Endothelial cell of umbilical vein (primary cell): ENCODE data around the gene PRRG2. TPM values are rescaled to one million over a fixed set of nuclear protein-coding genes. Genes with fewer than 3 reads are reported as not detected.

Source experiments
- BruUV-seq: library from RNA; stranded (reverse); fragments of 400-500 nt; replicated peaks from 2 replicates; lab custom pipeline; 2021; lab: Mats Ljungman, UMichigan
- CTCF ChIA-PET: fragments of 300-600, 350-600 bp; sonication (Branson Sonifier 250); formaldehyde crosslinking; loops from one replicate; lab custom pipeline; 2021; ENCODE audit warnings: antibody characterized with exemption, inconsistent platforms; lab: Charles Lee
- POLR2A ChIA-PET: fragments of 300-600, 350-600 bp; sonication (Branson Sonifier 250); formaldehyde crosslinking; loops from one replicate; lab custom pipeline; 2021; ENCODE audit warnings: antibody characterized with exemption, inconsistent platforms; lab: Charles Lee
- DNase-seq: peaks from one replicate; pipeline ENCODE4 v3.0.0-alpha.2; 2011; ENCODE audit warnings: low read depth, low spot score
- FAIRE-seq: peaks from 2 replicates; lab custom pipeline; 2011; peaks lifted over from hg19 to GRCh38; lab: Jason Lieb, UNC
- H2AFZ ChIP-seq: 2 replicates; pipeline ENCODE4 v1.6.0; 2012; ENCODE audit warnings: low read depth, low read length, control low read depth, inconsistent platforms
- H3K27ac ChIP-seq: 2 replicates; pipeline ENCODE4 v1.5.1; 2011; ENCODE audit warnings: low read depth, mild to moderate bottlenecking, control low read depth, low read length, moderate library complexity; ENCODE audit not compliant: insufficient read depth
- H3K27me3 ChIP-seq, 2 experiments: 2 replicates each; pipeline versions ENCODE4 v1.6.0 to v1.6.1; 2011; ENCODE audit warnings: low read length in 2 of 2, mixed read lengths in 1 of 2; ENCODE audit not compliant: control insufficient read depth in 2 of 2, insufficient read depth in 2 of 2
- H3K36me3 ChIP-seq, 2 experiments: 2 replicates in 1 of 2; 3 replicates in 1 of 2; pipeline ENCODE4 v1.5.1; 2011; ENCODE audit warnings: low read length in 2 of 2, mild to moderate bottlenecking in 1 of 2, moderate library complexity in 1 of 2; ENCODE audit not compliant: control insufficient read depth in 2 of 2, insufficient read depth in 2 of 2; ENCODE audit errors: extremely low read depth in 1 of 2
- H3K4me1 ChIP-seq: 3 replicates; pipeline ENCODE4 v1.5.1; 2011; ENCODE audit warnings: mild to moderate bottlenecking, low read length; ENCODE audit not compliant: control insufficient read depth, insufficient read depth; ENCODE audit errors: extremely low read depth
- H3K4me2 ChIP-seq: 2 replicates; pipeline ENCODE4 v1.6.1; 2011; ENCODE audit warnings: low read length, control low read depth, mixed read lengths; ENCODE audit not compliant: insufficient read depth
- H3K4me3 ChIP-seq, 3 experiments: fragments of 200-600 bp in 1 of 3; sonication (generic), shearing (Covaris generic) in 1 of 3; replicated peaks in 1 of 3; 2 replicates each; pipeline ENCODE4 v1.5.1; 2011 to 2016; ENCODE audit warnings: control low read depth in 3 of 3, low read length in 3 of 3, mild to moderate bottlenecking in 2 of 3, inconsistent platforms in 1 of 3, low read depth in 1 of 3, moderate library complexity in 1 of 3; ENCODE audit not compliant: insufficient read depth in 1 of 3
- H3K79me2 ChIP-seq: 2 replicates; pipeline ENCODE4 v1.6.0; 2012; ENCODE audit warnings: low read length, inconsistent platforms; ENCODE audit not compliant: control insufficient read depth, insufficient read depth
- H3K9ac ChIP-seq: replicated peaks from 2 replicates; pipeline ENCODE3; 2011; ENCODE audit warnings: low read length, control low read depth; ENCODE audit not compliant: insufficient read depth; ENCODE audit errors: extremely low read depth
- H3K9me1 ChIP-seq: replicated peaks from 3 replicates; pipeline ENCODE4 v1.6.0; 2011; ENCODE audit warnings: mild to moderate bottlenecking, low read length; ENCODE audit not compliant: control insufficient read depth, insufficient read depth; ENCODE audit errors: extremely low read depth
- H3K9me3 ChIP-seq: replicated peaks from 2 replicates; pipeline ENCODE4 v1.5.1; 2012; ENCODE audit warnings: low read length, inconsistent platforms; ENCODE audit not compliant: control insufficient read depth, insufficient read depth
- H4K20me1 ChIP-seq: replicated peaks from 2 replicates; pipeline ENCODE3; 2011; ENCODE audit warnings: mild to moderate bottlenecking, low read length; ENCODE audit not compliant: control insufficient read depth, insufficient read depth; ENCODE audit errors: extremely low read depth
- CTCF ChIP-seq, 2 donors: IDR thresholded peaks; 1 replicate in 1 of 2; 2 replicates in 1 of 2; pipeline ENCODE4 v1.5.1; 2011; ENCODE audit warnings: low read length in 2 of 2, mild to moderate bottlenecking in 2 of 2, moderate library complexity in 2 of 2, control low read depth in 1 of 2, inconsistent platforms in 1 of 2, low read depth in 1 of 2; ENCODE audit not compliant: insufficient read depth in 1 of 2; ENCODE audit errors: extremely low read depth in 1 of 2
- JUN ChIP-seq: IDR thresholded peaks from 2 replicates; pipeline ENCODE4 v1.6.1; 2011; ENCODE audit warnings: borderline replicate concordance, low read depth; ENCODE audit not compliant: insufficient read length, insufficient read depth
- MAX ChIP-seq: IDR thresholded peaks from 2 replicates; pipeline ENCODE4 v1.6.1; 2011; ENCODE audit not compliant: insufficient read depth, insufficient read length
- MYC ChIP-seq: IDR thresholded peaks from one replicate; pipeline ENCODE4 v1.6.1; 2011; ENCODE audit warnings: mild to moderate bottlenecking, low read depth, low read length
- dilution Hi-C: fragments of 300-500 bp; cut with MboI; formaldehyde crosslinking; loops from one replicate; pipeline ENCODE4 v1.15.0; 2019; ENCODE audit warnings: low sequenced_read_pairs; ENCODE audit not compliant: extremely low pct_ligation_motif_present
- intact Hi-C: fragments of 100-400 bp; cut with micrococcal nuclease; formaldehyde crosslinking; loops from one replicate; pipeline ENCODE4 v1.10.0; 2022
- polyA plus RNA-seq, 4 experiments: library from polyadenylated mRNA; depleted of rRNA in 3 of 4; stranded (reverse) in 3 of 4; unstranded in 1 of 4; fragments of >200 nt; gene quantifications; 2 replicates each; pipeline versions ENCODE4 v1.2.1 to v1.2.3, GENCODE V29; 2011 to 2012; ENCODE audit warnings: missing spikeins in 1 of 4
- total RNA-seq: library from RNA; stranded (reverse); gene quantifications from 2 replicates; pipeline ENCODE4 v1.2.3, GENCODE V29; 2021

Gene PRRG2
- total and polyA plus RNA-seq, 2 donors (not counting 3 experiments of a cell fraction or from before 2014, with no cell fraction given) = 2.6 to 2.9 TPM

- H3K27me3 ChIP-seq = no peaks in the 10 kb centered on the region
- no peaks in the 10 kb centered on the region for H3K9me1 ChIP-seq
- H3K36me3 ChIP-seq = peaks cover 8 to 32% of the 10 kb centered on the region in 2 experiments
- no peak overlapping the region for H3K4me2 ChIP-seq
- POLR2A ChIA-PET = no interaction called here
- no peak for TF ChIP-seq MAX
- no peak overlapping the region for H2AFZ ChIP-seq
- no peak for DNase-seq
- dilution Hi-C loops = no loop called here
- BruUV-seq = no TSS peak
- H3K9me3 ChIP-seq = no peaks in the 10 kb centered on the region
- H3K27ac ChIP-seq = no peak overlapping the region
- CTCF ChIA-PET = no interaction called here
- H3K4me3 ChIP-seq = no peak overlapping the region
- no peak overlapping the region for H3K9ac ChIP-seq
- no peak for FAIRE-seq
- intact Hi-C loops = loop anchor here (5.0 kb wide), 1 partner anchor 272 kb away; the partner anchor contains the start of gene PNKP
- no peaks in the 10 kb centered on the region for H4K20me1 ChIP-seq
- H3K79me2 ChIP-seq = peaks cover 48% of the 10 kb centered on the region
- peaks cover 16% of the 10 kb centered on the region for H3K4me1 ChIP-seq
Observed at GRCh38 chr19:49594993-49595818, 14.1 kb downstream of the PRRG2 start.

GRCh38 chr19:49595819-49596404, 14.8 kb downstream of the PRRG2 start:
- no peak overlapping the region for H3K4me2 ChIP-seq

More at GRCh38 chr19:49595819-49596404, 14.8 kb downstream of the PRRG2 start:
- H3K9ac ChIP-seq = no peak overlapping the region
- no peak overlapping the region for H3K4me3 ChIP-seq
- TF ChIP-seq JUN (no peak), CTCF (IDR thresholded peaks at IDR 0.05; ENCODE audit: extremely low read depth in 1 of 2, insufficient read depth in 1 of 2, low read depth in 1 of 2, low read length in 2 of 2) (no peak), MYC (no peak)
- H3K79me2 ChIP-seq = peaks cover 48% of the 10 kb centered on the region
- no peaks in the 10 kb centered on the region for H3K9me3 ChIP-seq
- dilution Hi-C loops (no loop called here), intact Hi-C loops (no loop called here)
- no peaks in the 10 kb centered on the region for H3K9me1 ChIP-seq
- no peaks in the 10 kb centered on the region for H4K20me1 ChIP-seq
- DNase-seq (no peak), FAIRE-seq (no peak)
- peaks cover 10% of the 10 kb centered on the region for H3K4me1 ChIP-seq
- H2AFZ ChIP-seq = no peak overlapping the region
- ChIA-PET POLR2A (interaction anchor here (0.6 kb wide), 1 partner anchor 13 kb away, joined by 3 read pairs; no protein-coding TSS in a partner anchor), CTCF (no interaction called here)
- H3K27me3 ChIP-seq = no peaks in the 10 kb centered on the region
- peaks cover 8 to 37% of the 10 kb centered on the region in 2 experiments for H3K36me3 ChIP-seq
- no peak overlapping the region for H3K27ac ChIP-seq
- BruUV-seq = no TSS peak
